Fibroblast of upper back skin (primary cell): ENCODE data around the gene SERPINB5.

Experiments used
- DNase-seq: peaks from one replicate; pipeline ENCODE4 v3.0.0-alpha.2; 2013

The SERPINB5 gene

GRCh38 chr18:63534615-63535014, 57.9 kb downstream of the SERPINB5 start:
- no peak for DNase-seq

GRCh38 chr18:63539904-63540510, 63.2 kb downstream of the SERPINB5 start:
- peak; percentile 93 for DNase-seq

DNA sequence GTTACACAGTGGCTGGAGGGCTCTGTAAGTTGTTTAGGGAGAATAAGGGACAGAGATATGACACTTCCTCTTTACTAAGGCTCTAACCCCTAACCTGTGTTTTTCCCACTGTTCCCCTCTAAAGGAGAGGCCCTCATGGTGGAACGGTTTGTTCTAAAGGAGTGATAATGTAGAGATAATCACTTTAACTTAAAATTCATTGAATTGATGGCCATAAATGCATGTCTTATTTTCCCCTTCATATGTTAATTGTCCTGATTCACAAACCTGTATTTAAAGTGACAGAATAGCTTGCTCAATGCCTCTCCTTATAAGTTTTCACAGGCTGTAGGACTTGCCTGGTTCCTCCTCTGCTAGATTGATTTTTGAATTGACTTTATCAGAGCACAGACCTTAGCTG, 65.3 kb downstream of the SERPINB5 start, which contains the start of gene SERPINB12:
Gene SERPINB12 (plus strand): TSS at position 301 of the 400 bp plus-strand sequence. CDS start 13,791 bp downstream, outside the sequence.
- no peak for DNase-seq

- DNase-seq: no peak
Observed at GRCh38 chr18:63544017-63544416, 67.3 kb downstream of the SERPINB5 start.

GRCh38 chr18:63545000-63545399, 68.2 kb downstream of the SERPINB5 start:
- DNase-seq: peak; percentile 7

DNA sequence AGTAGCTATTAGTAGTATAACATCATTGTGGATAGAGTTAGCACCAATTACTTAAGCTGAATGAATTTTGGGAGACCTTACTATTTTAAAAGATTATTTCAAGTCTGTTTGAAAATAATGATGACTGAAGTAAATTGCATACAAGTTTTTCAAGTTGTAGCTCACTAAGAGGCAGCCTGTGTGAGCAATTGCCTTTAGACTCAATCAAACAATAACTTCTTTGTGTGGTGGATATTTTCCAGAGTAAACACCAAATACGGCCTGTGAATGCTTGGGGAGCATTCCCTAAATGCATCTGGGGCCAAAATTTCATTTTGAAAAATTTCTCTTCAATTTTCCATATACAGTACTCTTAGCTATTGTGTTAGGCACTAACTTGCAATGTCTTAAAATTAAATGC, 73.3 kb downstream of the SERPINB5 start:
- no peak for DNase-seq

- DNase-seq: no peak
Observed at GRCh38 chr18:63551769-63552168, 75.0 kb downstream of the SERPINB5 start.

- no peak for DNase-seq
Observed at GRCh38 chr18:63552581-63552980, 75.8 kb downstream of the SERPINB5 start.

- DNase-seq: peak; percentile 94
Observed at GRCh38 chr18:63553081-63553480, 76.3 kb downstream of the SERPINB5 start.
